Stimulated activated CD4-positive, alpha-beta T cell treated with anti-CD3 and anti-CD28 coated beads, TNF-alpha, amount 100 ng/mL, for 48 hours (primary cell): Measurements from ENCODE around the gene ZFYVE28.
A peak's percentile ranks its signal among the peaks of the same experiment; 100 is the strongest.

Experiments
- DNase-seq, 3 donors: peaks; one replicate each; pipeline ENCODE4 v3.0.0-alpha.2; 2020; ENCODE audit warnings: low read depth in 3 of 3

Gene ZFYVE28

GRCh38 chr4:2428496-2429213, 10.2 kb upstream of the ZFYVE28 start:
- DNase-seq: no peak

DNA sequence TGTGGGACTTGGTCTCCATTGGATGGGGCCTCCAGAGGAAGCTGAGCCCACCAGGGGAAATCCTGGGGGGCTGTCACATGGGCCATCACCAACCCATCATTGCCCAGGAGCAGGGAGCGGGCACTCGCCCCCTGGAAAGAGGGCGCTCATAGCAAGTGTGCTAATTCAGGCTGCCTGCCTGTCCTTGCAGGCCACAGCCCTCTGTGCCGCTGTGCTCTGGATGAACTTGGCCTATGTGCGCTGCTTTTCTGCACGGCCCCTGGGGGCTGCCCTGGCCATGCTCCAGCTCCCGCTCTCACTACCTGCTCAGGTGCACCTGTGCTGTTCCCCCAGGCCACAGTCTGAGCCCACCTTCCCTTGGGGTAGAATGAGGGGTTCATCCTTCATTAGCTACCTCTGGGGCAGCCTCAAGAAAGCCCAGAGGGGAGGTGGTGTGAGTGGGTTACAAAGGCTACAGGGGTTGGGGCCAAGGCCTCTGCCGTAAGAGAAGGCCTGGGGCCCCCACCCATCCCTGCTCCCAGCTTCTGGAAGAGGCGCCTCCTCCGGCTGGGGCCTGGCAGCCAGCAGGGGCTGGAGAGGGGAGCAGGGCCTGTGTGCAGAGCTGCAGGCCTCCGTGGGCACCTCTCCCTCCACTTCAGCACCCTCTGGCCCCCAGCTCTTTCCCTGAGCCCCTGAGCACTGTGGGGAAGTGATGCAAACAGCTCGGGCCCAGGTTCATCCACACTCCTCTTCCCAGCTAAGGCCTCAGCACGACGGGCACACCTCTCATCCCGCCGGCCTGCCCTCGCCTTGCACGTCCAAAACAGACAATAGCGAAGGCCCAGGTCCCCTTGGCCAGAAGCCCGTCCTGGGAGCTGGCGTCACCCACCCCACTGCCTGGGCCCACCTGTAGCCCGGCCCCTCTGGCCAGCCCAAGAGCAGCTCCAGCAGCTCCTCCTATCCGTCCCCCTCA, 9.2 kb upstream of the ZFYVE28 start:
- no peak for DNase-seq

GRCh38 chr4:2426711-2427275, 8.3 kb upstream of the ZFYVE28 start:
- no peak for DNase-seq

GRCh38 chr4:2426069-2426397, 7.6 kb upstream of the ZFYVE28 start:
- no peak for DNase-seq

DNA sequence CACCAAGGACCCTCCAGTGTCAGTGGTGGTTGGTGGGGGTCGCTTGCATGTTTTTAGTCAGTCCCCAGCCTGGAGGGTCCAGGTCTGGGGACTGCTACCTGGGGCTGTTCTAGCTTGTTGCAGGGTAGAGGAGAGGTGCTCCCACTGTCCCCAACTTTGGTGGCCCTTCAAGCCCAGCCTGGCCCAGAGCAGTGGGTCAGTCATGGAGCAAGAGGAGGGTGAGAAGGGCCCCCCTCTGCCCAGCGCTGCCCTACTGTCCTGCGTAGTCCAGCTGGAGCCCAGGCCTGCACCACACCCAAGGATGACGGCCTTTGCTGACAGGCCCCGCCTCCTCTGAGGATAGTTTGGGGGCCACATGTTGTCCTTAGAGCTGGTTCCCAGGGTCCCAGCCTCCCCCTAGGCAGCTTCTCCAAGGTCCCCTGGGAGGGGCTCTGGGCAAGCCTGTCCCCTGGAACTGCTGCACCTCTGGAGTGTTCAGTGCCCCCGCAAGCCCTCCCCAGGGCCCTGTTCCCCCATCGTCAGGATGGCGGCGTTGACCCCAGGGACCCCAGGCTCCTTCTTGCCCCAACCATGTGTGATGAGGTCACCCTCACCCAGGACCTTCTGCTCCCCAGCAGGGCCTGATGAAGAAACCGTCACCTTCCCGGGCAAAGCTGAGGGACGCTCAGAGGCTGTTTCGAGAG, 7.1 kb upstream of the ZFYVE28 start:
- no peak for DNase-seq

DNA sequence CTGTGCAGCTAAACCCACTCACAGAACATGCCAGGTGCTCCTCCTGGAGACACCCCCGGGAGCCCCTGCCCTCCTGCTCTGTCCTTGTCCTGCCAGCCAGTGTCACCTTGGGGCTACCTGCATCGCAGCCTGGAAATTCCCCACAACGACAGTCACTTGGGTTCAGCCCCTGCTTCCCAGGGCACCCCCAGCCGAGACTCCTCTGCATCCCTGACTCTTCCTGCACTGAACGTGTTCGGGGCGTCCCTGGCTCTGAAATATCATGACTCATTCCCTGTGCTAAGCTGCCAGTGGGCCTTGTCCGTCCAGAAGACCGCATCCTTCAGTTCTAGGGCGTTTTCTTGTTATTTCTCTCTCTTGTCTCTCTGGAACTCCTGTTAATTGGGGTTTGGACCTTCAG, 6.1 kb upstream of the ZFYVE28 start:
- no peak for DNase-seq

- DNase-seq: no peak
These were observed 5.2 kb upstream of the ZFYVE28 start for GRCh38 chr4:2423695-2424094.

DNA sequence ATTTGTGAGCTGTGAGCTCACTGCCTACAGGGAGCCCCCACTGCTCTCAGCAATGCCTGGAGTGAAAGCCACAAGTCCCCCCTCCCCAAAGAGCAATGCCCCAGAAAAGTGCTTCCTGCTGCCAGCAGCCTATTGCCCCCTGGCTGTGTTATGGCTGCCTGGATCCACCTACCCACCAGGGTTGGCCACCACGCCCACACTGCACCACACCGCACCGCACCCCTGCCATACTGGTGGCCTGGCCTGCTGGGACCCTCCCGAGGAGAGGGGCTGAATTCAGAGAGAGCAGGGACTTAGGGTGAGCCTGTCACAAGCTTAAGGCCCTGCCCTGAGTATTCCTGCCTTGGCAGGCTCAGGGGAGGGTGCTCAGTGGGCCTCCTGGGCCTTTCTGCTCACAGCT, 4.6 kb upstream of the ZFYVE28 start:
- DNase-seq: no peak

DNA sequence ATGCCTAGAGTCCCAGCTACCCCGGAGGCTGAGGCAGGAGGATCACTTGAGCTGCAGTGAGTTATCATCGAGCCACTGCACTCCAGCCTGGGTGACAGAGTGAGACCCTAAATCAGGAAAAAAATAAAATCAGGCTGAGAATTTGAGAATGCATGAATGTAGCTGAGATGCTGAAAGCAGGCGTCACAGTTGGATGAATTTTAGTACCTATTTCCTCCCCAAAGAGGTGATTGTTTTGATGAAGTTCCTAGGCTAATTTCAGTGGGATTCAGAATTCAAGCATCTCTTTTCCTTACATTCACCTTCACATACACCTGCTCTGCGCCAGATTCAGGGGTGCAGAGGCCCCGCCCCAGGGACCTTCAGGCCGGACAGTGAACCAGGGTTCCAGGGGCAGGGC, 3.5 kb upstream of the ZFYVE28 start:
- no peak for DNase-seq

GRCh38 chr4:2419814-2420213, 1.4 kb upstream of the ZFYVE28 start:
- DNase-seq: no peak

DNA sequence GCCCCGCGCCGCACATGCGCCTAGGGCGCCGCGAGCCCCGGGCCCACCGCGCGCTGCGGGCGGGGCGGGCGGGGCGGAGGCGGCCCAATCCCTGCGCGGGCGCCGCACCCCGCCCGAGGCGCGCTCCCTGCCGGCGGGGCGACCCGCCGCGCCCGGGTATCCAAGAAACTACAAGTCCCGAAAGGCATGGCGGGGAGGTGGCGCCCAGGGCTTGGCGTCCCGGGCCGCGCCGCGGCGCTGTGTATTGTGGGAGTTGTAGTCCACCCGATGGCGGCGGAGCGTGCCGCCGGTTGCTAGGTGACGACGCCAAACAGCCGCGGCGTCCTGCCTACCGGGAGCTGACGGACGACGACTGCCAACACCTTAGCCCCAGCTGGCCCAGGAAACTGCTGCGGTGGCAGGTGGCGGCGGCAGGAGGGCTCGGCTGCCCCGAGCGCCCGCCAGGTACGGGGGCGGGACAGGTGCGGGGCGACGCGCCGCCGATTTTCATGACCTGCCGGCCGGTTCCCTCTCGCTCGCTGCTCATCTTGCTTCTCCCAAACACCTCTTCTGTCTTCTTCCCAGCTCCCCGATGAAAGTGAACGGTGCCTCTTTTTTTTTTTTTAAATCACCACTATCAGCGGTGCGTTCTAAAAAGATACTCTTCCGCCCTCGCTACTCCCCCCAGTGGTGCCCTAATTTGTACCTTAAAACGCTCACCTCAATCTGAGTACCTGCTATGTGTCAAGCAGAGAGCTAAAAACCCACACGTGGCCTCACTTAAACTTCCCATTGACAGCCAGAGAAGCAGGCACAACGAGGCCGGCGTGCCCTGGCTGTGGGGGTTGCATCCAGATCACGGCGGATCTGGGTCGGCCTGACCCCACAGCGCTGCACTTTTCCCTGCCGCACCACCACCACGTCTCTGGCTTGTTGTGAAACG, 466 bp upstream of the ZFYVE28 start, which contains the start of gene CFAP99:
Gene CFAP99 (plus strand): TSS at position 306 of the 922 bp plus-strand sequence.
- peak; percentile 96 to 98 (median 98) for DNase-seq

- DNase-seq: no peak
These were observed 1.1 kb downstream of the ZFYVE28 start for GRCh38 chr4:2417226-2417764.

DNA sequence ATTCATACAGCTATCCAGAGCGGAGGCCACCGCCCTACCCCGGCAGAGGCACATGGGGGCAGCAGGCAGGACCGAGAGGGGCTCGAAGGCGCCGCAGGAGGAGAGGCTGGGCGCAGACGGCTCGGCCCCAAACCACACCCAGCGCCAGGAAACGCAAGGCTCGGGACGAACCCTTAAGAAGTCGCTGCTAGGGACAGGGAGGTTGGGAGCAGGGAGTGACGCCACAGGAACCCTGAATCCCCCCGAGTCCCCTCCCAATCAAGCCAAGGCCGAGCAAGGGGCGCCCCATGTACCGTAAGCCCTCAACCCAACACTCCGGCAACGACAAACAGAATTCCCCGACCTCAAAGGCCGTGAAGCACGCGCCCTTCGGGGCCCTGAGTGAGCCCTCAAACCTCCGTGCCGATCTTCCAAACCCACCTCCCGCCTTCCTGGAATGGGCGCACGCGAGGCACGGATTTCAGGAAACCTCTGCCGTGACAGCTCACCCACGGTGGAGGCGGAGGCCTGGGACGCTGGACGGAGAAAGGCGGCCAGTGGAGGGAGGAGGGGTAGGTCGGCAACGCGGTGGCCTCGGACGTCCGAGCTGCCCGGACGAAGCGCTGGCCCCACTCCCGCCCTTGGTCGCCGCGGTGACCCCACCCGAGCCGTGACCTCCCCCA, 1.8 kb downstream of the ZFYVE28 start:
- no peak for DNase-seq

- no peak for DNase-seq
These were observed 2.4 kb downstream of the ZFYVE28 start for GRCh38 chr4:2415881-2416563.

- DNase-seq: no peak
These were observed 3.2 kb downstream of the ZFYVE28 start for GRCh38 chr4:2415213-2415612.

DNA sequence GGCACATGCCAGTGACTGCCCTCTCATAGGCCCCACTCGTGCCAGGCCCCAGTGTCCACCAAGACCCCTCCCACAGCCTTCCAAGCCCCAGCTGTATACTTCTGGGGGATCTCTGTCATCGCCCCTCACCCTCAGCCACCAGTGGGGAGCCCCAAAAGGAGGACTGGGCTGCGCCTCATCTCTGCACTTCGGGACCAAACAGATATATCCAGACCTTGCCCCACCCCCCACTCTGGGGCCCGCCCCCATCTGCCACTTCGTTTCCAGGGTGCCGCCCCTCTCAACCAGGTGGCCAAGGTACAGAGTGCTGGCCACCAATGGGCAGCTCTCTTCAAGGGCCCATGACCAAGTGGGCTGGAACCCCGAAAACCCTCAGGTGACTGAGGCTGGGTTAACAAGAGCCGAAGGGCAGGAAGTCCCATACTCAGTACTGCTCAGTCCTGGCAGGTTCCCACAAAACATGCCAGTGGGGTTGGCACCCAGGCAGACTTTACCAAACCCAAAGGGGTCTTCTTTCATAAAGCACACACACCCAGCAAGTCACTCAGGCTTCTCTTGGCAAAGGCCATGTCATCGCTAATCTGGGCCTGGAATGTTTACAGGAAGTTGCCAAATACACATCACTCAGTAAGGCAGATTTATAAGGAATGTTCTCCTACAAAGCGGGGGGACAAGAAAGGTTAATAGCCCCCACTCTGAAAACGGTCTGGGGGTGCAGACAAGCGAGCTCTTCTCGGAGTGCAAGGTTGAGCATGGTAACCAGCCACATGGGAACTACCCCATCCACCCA, 4.4 kb downstream of the ZFYVE28 start:
- DNase-seq: no peak

DNA sequence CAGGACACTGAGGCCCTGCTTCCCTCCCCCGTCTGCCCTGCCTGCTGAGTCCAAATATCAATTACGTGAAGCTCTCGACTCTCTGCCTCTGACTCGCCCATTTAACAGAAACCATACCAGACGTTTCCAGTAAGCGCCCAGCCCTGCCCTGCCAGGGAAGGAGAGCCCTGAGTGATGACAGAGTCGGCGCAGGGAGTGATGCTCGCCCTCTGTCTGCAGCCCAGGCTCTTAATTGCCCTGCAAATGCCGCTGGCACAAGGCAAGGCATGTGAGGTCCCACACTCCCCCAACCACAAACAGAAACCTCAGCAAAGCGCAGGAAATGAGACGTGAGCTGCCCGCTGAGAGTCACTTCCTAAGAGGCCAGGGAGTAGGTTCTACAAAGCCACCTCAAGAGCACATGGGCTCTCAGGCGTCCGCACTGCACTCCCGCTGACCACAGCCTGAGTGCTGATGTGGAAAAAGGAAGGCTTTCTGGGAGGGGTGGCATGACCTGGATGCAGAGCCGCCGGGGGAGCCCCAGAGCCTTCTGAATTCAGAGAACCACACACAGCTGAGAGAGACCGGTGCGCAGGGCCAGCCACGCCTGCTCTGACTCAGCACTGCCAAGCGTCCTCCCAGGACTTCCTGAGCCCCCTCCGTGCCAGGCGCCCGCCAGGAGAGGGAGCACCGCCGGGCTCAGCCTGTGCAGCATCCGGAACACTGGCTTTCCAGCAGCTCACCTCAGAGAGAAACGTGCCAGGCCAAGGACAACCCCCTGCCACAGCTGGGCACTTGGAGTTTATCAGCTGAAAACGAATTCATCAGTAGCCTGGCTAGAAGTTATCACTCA, 5.3 kb downstream of the ZFYVE28 start:
- DNase-seq: peak; percentile 61 to 88 (median 75)

DNA sequence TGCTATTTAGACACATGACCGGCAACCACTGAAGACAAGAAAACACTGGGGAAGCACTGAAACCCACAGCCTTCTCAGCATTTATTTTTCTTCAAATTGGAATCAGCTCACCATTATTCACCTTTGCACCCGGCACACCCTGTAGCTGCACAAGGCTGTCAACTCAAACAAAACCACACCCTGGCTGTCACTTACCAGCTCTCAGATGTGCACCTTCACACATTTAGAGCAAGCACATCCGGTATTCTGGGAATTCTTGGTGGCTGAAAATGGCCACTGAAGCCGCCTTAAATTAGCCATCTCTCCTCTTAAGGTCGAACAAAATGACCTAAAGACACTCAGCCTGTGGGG, 5.9 kb downstream of the ZFYVE28 start:
- DNase-seq: peak in 2 of 3 donors; percentile 65 to 68
